LoVo (cell line): ENCODE data around the gene SPTBN1.
A peak's percentile ranks its signal among the peaks of the same experiment; 100 is the strongest.
"Not testable (repeated sequence)": the region's sequence is repeated elsewhere in the genome, so short reads cannot be mapped to it uniquely, and the experiment has no call there.

Source experiments
- DNase-seq: peaks from one replicate; pipeline ENCODE4 v3.0.0-alpha.2; 2016; ENCODE audit warnings: low spot score

The SPTBN1 gene

GRCh38 chr2:54471221-54471711 is 15.1 kb downstream of the SPTBN1 start:
- DNase-seq = peak; percentile 67

DNA sequence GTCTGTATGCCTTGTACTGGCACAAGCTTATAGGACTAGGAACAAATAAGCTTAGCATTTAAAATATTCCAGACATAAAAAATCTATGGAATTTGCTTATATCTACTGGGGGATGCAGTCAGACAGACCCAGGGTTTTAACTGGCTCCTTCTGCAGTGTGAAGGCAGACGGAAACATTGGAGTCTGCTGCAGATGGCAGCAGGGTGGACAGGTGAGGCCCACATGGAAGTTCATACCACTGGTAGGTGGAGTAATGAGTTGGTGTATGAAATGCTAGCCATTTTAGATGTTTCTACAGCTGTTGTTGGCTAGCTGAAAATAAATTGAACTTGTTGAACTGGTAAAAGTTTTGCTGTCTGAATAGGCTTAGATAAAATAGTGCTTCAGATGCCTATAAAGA is 17.7 kb downstream of the SPTBN1 start:
- no peak for DNase-seq

- DNase-seq = no peak
Measured at GRCh38 chr2:54475285-54475684, 19.2 kb downstream of the SPTBN1 start.

- no peak for DNase-seq
Measured at GRCh38 chr2:54475919-54476318, 19.8 kb downstream of the SPTBN1 start.

DNA sequence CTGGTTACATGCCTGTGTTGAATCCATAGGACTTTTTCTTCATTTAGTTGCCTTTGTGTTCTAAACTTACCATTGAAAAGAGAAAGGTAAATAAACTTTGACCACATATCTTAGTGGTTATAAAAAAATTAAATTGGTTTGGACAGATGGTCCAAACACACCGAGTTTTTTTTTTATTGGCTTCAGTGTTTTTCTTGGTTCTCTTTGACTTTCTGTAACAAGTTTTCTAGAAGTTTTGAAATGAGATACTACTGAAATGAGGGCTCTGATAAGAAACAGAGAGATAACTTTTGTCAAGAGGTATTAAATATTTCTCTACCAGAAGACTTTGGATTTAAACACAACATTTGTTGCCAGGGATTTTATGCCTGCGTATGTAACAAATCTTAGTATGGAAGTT is 20.7 kb downstream of the SPTBN1 start:
- no peak for DNase-seq

DNA sequence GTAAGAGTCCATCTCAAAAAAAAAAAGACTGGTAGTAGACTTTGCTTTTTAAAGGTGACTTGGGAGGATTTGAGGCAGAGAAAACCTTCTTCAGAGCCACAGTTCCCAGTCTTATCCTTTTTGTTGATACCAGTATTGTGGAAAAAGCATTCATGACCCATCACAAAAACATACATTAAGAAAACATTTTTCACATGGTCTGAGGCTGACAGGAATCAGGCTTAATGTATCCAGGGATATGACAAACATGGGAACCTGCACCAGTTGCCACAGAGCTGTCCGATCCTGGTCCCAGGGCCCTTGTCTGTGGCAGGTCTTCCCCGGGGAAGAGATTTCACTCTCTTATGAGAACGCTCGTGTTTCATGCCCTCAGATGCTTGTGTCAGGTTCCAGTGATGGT is 21.8 kb downstream of the SPTBN1 start:
- DNase-seq = no peak

GRCh38 chr2:54478899-54479298 is 22.8 kb downstream of the SPTBN1 start:
- DNase-seq = no peak

GRCh38 chr2:54479424-54479823 is 23.3 kb downstream of the SPTBN1 start:
- DNase-seq = peak; percentile 63

GRCh38 chr2:54480025-54480424 is 23.9 kb downstream of the SPTBN1 start:
- DNase-seq = no peak

DNA sequence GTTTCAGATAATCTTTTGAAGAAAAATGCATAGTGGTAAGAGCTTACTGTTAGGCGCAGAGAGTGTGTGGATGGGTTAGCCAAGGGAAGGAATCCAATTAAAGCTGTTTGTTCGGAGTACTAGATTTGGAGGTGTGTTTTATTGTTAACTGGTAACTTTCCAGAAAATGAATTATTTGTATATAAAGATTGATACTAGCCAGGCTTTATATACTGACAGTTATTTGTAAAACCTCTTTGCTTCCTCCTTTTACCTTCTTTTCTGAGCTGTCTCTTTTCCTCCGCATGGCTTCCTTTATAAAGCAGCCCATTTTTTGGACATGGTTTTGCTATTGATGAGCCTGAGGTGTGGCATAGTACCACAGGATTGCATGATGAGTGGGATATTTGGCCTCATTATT is 25.6 kb downstream of the SPTBN1 start:
- DNase-seq = no peak

- DNase-seq = peak; percentile 62
Measured at GRCh38 chr2:54482715-54483114, 26.6 kb downstream of the SPTBN1 start.

GRCh38 chr2:54483426-54483825 is 27.3 kb downstream of the SPTBN1 start:
- DNase-seq = peak; percentile 82

DNA sequence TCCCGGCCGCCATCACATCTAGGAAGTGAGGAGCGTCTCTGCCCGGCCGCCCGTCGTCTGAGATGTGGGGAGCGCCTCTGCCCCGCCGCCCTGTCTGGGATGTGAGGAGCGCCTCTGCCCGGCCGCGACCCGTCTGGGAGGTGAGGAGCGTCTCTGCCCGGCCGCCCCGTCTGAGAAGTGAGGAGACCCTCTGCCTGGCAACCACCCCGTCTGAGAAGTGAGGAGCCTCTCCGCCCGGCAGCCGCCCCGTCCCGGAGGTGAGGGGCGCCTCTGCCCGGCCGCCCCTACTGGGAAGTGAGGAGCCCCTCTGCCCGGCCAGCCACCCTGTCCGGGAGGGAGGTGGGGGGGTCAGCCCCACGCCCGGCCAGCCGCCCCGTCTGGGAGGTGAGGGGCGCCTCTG is 29.6 kb downstream of the SPTBN1 start:
- DNase-seq = not testable (repeated sequence)

GRCh38 chr2:54486766-54487165 is 30.6 kb downstream of the SPTBN1 start:
- DNase-seq = no peak

DNA sequence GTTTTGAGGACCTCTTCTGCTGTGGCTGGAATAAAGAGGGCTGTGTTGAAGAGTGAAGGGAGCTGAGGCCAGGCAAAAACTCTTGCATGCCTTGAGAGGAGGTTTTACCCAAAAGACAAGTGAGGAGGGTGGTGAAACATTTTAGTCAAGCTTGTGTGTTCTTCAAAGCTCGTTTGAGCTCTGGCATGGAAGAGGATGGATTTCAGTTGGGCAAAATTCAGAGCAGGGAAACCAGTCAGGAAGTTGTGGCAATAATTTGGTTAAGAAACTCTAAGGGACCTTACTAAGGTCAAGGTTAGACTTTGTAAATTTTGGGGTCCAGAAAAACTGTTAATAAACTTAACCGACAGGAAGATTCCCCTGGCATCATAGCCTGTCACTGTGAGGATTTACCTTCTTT is 34.7 kb downstream of the SPTBN1 start:
- DNase-seq = no peak

GRCh38 chr2:54492335-54492734 is 36.2 kb downstream of the SPTBN1 start:
- peak; percentile 66 for DNase-seq

DNA sequence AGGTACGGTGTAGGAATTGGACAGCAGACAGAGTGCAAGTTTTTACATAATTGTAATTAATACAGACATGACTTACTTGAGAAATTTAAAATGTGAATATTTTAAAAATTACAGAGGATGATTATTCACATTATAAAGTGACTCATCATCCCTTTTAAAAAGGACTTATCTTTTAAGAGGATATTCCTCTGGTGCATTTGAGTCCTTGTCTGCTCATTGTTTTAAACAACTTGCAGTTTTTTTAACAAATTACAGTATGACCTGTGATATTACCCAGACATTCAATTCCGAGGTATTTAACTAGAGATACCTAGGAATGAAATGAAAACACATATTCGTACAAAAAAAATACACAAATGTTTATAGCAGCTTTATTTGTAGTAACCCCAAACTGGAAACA is 38.0 kb downstream of the SPTBN1 start:
- DNase-seq = no peak

DNA sequence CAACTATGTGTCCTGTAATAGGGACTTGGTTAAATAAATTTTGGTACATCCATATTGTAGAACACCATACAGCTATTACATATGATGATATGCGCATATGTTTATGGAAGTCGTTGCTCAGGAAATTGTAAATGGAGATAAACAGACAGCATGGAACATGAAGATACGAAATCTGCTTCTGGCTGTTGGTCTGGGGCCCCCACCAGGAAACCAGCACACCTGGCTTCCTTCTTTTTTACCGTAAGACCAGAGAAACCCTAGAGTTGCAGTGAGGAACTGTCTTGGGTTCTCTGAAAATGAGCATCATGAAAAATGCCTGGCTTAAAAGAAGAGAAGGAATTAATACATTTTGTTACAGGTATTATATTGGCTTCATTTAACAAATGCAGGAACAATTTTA is 40.8 kb downstream of the SPTBN1 start:
- DNase-seq = no peak

- DNase-seq = no peak
Measured at GRCh38 chr2:54497763-54498680, 41.9 kb downstream of the SPTBN1 start.

DNA sequence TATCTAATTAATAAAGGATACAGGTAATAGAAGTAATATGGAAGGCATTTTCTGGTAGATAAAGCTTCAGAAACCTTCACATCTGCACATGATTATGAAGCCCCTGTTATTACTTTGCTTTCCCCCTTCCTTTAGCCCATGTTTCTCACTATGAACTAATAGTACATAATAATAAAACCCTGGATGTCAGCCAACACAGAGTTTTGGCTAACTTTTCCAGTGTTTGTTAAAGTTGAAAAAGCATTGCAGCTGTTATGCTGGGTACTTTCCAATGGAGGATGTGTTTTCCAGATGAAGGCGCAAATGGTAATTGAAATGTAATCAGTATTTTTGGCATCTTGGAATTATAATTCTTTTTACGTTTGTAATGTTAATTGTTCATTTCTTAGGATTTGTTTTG is 43.5 kb downstream of the SPTBN1 start:
- no peak for DNase-seq

GRCh38 chr2:54500404-54501205 is 44.5 kb downstream of the SPTBN1 start:
- DNase-seq = no peak

DNA sequence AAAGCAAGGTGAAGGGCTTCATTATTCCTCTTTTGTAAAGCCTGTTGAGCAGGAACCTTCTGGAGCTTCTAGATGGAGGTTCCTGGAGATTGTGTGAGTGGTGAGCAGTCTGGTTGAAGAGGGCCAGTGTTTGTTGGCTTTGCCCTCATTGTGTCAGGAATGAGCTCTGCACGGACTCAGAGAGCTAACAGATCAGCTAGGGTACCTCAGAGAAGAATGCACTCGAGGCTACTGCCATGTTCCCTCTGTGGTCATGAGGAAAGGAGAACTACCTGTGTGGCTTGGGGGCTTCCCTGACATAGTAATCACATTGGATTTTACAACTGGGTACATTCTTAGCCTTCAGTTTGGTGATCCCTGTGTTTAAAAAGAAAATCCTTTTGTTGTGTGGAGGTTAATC is 46.6 kb downstream of the SPTBN1 start:
- DNase-seq = no peak

DNA sequence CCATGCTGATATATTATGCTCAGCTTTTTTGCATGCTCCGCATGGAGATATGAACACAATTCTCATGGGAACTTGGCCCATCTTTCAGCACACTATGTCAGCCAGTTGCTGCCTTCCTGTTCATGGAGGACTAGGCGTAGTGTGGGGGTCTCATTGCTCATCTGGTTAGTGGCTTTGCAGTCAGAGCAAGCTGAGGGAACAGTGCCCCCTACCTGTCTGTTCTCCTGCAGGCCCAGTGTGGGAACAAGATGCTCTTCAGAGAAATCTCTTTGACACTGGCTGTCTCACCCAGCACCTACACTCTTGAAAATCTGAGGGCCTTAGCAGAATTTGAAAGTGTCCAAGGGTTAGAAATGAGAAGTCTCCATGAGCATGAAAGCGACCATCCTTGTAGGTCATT is 47.1 kb downstream of the SPTBN1 start:
- no peak for DNase-seq
